ENCODE results near the gene MTMR10.

MTMR10 gene

DNA sequence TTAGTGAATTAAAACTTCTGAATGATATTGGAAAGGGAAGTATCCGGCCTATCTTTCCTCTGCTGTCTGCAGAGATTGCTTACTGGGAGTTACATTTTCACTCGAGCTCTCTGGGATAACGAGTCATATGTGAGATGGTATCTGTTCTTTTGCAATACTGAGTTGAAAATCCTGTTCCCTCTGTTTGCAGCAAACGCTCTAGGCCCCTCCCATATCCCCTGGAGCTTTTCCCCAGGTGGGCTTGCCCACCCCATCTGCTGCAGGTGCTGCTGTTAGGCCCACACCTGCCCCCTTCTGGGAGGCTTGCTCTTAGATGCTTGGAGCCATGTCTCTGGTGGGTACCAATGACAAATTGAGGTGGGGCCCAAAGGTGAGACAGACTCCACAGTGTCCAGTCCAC is 42.7 kb upstream of the MTMR10 start:
- DNase-seq (ENCODE audit: low read depth): no peak
- H3K4me3 ChIP-seq (ENCODE audit: low read length): no peak overlapping the region
- TF ChIP-seq, protein P1, sequence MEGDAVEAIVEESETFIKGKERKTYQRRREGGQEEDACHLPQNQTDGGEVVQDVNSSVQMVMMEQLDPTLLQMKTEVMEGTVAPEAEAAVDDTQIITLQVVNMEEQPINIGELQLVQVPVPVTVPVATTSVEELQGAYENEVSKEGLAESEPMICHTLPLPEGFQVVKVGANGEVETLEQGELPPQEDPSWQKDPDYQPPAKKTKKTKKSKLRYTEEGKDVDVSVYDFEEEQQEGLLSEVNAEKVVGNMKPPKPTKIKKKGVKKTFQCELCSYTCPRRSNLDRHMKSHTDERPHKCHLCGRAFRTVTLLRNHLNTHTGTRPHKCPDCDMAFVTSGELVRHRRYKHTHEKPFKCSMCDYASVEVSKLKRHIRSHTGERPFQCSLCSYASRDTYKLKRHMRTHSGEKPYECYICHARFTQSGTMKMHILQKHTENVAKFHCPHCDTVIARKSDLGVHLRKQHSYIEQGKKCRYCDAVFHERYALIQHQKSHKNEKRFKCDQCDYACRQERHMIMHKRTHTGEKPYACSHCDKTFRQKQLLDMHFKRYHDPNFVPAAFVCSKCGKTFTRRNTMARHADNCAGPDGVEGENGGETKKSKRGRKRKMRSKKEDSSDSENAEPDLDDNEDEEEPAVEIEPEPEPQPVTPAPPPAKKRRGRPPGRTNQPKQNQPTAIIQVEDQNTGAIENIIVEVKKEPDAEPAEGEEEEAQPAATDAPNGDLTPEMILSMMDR (conservative IDR thresholded peaks at IDR 0.05; ENCODE audit: low read depth, low read length): peak; percentile 14

DNA sequence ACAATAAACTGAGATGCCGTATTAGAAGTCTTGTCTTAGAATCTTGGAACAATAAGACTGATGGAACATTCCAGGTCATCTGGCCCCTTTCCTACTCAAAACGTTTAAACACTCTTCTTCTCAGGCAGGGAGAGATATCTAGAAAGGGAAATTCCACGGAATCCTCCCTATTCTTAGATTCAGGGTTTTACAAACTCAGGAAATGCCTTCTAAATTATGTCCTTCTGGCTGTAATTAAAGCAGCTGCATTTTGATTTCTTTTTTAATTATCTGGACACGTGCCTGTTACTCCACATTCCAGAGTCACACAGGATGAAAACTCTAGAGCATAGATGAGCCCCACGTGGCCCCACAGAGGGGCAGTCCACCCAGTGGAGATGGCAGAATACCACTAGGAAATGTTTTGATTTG is 41.5 kb upstream of the MTMR10 start:
- TF ChIP-seq, protein P1 (conservative IDR thresholded peaks at IDR 0.05; ENCODE audit: low read depth, low read length): no peak
- H3K4me3 ChIP-seq (ENCODE audit: low read length): no peak overlapping the region
- DNase-seq (ENCODE audit: low read depth): no peak

DNA sequence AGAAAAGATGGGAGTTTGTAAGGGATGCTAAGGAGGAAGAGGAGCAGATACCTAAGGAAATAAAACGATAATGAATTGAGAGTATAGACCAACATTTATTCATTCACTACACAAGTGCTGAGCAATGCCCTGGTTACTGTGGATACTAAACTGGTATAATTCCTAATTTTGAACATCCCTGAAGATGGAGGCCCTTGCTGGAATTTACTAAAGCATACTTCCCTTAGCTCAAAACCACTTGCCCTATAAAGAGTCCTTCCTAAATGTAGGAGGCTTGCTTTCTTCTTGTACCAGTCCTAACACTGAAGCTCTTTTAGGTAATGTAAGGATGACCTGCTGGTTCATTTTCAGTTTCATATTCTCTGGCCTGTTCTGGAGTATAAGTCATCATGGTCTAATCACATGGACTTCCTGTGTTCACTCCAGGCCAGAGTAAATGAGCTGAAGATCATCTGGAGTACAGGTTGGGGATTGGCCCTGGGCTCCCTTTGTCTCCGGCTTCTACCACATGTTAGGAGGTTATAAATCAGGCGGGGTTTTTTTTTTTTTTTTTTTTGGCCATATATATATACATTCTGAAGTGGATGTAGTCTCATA is 40.1 kb upstream of the MTMR10 start:
- no peak for DNase-seq (ENCODE audit: low read depth)
- TF ChIP-seq, protein P1 (conservative IDR thresholded peaks at IDR 0.05; ENCODE audit: low read depth, low read length): no peak
- H3K4me3 ChIP-seq (ENCODE audit: low read length): no peak overlapping the region

DNA sequence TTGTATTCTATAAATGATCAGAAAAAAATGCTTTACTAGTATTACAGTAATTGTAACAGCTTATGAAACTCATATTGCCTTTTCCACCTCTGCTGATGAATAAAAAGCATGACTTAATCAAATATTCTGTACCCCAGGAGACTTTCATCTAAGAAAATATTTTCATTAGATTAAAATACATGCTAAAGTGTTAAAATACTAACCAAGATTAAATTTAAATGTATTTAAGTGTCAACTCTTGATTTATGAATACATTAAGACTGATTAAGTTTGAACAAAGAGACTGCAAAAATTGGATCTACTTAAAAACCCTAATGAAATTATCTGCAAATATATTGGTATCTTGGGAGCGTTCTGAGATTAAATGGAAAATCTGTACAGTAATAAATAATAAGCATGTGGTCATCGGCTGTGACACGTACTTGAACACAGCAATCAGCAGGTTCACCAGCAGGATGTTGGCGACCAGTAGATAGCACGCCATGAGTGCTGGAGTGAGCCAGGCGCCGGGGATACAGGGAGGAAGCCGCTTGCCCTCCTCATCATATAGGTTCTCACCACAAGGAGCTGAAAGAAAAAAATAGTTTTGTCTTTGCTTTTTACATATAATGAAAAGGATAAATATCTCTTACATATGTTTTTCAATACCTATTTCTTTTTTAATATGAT is 36.6 kb upstream of the MTMR10 start:
- TF ChIP-seq, protein P1 (conservative IDR thresholded peaks at IDR 0.05; ENCODE audit: low read depth, low read length): no peak
- no peak overlapping the region for H3K4me3 ChIP-seq (ENCODE audit: low read length)
- no peak for DNase-seq (ENCODE audit: low read depth)

DNA sequence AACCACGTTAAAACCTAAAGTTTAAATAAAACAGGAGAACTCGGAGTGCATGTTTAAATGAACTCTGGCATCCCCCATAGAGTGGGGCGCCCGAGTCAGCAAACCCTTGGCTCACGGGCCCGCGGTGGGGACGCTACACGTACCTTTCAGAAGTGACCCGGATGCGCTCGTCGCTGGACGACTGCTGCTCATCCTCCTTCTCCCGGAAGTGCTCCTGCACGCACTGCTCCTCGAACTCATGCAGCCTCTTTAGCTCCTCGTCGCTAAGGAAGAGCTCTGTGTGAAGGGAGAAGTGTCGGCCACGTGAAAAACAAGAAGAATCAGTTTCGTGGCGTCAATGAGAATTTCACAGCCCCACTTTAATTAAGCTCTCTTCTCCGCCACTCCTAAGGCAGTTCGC is 34.6 kb upstream of the MTMR10 start:
- DNase-seq (ENCODE audit: low read depth): no peak
- no peak overlapping the region for H3K4me3 ChIP-seq (ENCODE audit: low read length)
- TF ChIP-seq, protein P1 (conservative IDR thresholded peaks at IDR 0.05; ENCODE audit: low read depth, low read length): no peak

DNA sequence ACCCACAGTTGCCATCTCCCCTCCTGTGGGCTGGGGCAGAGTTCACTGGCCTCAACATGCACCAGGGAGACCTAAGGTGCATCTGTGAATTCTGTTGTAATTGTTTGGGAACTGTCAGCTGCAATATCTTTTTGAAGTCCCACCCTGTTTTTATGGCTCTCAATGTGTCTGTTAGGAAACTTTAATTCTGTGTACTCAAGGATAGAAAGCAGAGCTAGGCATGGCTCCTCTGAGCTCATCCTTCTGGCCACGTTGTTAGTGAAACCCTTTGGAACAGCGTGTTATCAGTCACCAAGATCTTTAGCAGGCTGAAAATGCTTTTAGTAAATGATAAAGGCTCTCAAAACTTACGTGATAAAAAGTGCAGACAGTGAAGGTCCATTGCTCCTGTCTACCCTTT is 33.6 kb upstream of the MTMR10 start:
- TF ChIP-seq, protein P1 (conservative IDR thresholded peaks at IDR 0.05; ENCODE audit: low read depth, low read length): no peak
- H3K4me3 ChIP-seq (ENCODE audit: low read length): no peak overlapping the region

DNA sequence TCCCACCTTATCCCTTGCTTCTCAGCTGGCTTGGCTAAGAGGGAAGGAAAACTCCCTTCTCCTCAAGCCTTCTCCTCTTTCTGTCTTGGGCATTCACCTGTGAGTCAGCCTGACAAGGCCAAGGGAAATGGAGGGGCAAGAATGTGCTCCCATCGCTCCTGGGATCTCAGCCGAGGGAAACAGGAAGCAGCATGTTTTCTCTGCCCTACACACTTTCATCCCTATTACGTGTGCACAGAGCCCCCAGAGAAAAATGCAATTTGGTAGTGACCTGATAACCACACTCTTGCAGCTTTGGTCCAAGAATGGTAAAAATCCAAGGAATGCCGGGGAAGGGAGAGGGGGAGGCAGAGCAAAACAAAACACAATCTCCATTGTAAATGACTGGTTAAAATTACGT is 32.9 kb upstream of the MTMR10 start:
- no peak overlapping the region for H3K4me3 ChIP-seq (ENCODE audit: low read length)
- DNase-seq (ENCODE audit: low read depth): peak; percentile 94
- TF ChIP-seq, protein P1 (conservative IDR thresholded peaks at IDR 0.05; ENCODE audit: low read depth, low read length): no peak

More for the DNA sequence above, 33.6 kb upstream of the MTMR10 start:
- no peak for DNase-seq (ENCODE audit: low read depth)
